ENCODE measurements around the gene KDM8.

DNA sequence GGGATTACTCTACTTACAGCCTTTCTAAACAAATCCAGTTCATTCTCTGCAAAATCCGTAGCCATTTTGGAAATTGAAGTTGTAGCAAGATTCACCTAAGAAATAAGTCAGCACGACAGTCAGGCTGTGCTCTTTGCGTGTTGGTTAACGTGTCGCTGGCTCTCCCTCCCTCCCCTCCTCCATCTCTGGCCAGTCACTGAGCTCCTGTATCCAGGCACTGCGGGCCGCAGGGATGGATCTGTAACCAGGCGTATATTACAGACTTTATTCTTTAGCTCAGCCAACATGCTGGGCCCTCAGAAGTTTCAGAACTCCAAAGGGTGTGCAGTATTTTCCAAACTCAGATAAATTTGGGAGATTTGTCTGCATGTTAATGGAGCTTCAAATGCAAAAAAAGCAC is 30.8 kb downstream of the KDM8 start:
- TF ChIP-seq, protein P1, sequence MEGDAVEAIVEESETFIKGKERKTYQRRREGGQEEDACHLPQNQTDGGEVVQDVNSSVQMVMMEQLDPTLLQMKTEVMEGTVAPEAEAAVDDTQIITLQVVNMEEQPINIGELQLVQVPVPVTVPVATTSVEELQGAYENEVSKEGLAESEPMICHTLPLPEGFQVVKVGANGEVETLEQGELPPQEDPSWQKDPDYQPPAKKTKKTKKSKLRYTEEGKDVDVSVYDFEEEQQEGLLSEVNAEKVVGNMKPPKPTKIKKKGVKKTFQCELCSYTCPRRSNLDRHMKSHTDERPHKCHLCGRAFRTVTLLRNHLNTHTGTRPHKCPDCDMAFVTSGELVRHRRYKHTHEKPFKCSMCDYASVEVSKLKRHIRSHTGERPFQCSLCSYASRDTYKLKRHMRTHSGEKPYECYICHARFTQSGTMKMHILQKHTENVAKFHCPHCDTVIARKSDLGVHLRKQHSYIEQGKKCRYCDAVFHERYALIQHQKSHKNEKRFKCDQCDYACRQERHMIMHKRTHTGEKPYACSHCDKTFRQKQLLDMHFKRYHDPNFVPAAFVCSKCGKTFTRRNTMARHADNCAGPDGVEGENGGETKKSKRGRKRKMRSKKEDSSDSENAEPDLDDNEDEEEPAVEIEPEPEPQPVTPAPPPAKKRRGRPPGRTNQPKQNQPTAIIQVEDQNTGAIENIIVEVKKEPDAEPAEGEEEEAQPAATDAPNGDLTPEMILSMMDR (IDR thresholded peaks at IDR 0.05), result no peak
- TF ChIP-seq POLR2A (IDR thresholded peaks at IDR 0.05), result no peak
- no peak for TF ChIP-seq POLR2AphosphoS5 (IDR thresholded peaks at IDR 0.05)

Data from transverse colon (tissue), 4 donors.